Stomach (tissue), 9 donors: Measurements from ENCODE around the gene ICAM2. TPM values are rescaled to one million over a fixed set of nuclear protein-coding genes. Genes with fewer than 3 reads are reported as not detected.

ENCODE experiments used
- DNase-seq, 2 donors: peaks; one replicate each; pipeline versions ENCODE4 v3.0.0 to v3.0.0-alpha.2; 2013 to 2019
- H3K27ac ChIP-seq, 5 donors: fragments of 200-600 bp in 4 of 5; sonication (generic) in 4 of 5; one replicate each; pipeline ENCODE4 v1.5.1; 2013 to 2019; ENCODE audit warnings: mild to moderate bottlenecking in 1 of 5, moderate library complexity in 1 of 5
- H3K27me3 ChIP-seq, 3 donors: fragments of 200-600 bp; sonication (generic); one replicate each; pipeline ENCODE4 v1.5.1; 2017 to 2019; ENCODE audit warnings: mixed run types in 1 of 3
- H3K36me3 ChIP-seq, 4 donors: fragments of 200-600 bp; sonication (generic); 1 replicate in 3 of 4; 2 replicates in 1 of 4; pipeline ENCODE4 v1.5.1; 2016 to 2019
- H3K4me1 ChIP-seq, 4 donors: fragments of 200-600 bp; sonication (generic); one replicate each; pipeline ENCODE4 v1.5.1; 2016 to 2019
- H3K4me3 ChIP-seq, 4 donors: fragments of 200-600 bp; sonication (generic) in 3 of 4; one replicate each; pipeline ENCODE4 v1.5.1; 2016 to 2019; ENCODE audit warnings: mild to moderate bottlenecking in 1 of 4
- H3K9me3 ChIP-seq, 4 donors: fragments of 200-600 bp; sonication (generic); one replicate each; pipeline ENCODE4 v1.5.1; 2016 to 2019
- EP300 ChIP-seq: sonication (generic); formaldehyde crosslinking; IDR thresholded peaks from one replicate; pipeline ENCODE4 v1.6.1; 2017; ENCODE audit warnings: antibody characterized with exemption
- POLR2A ChIP-seq, 4 donors: fragments of 450-650 bp; IDR thresholded peaks; one replicate each; pipeline ENCODE4 v1.6.1; 2016; ENCODE audit warnings: antibody characterized with exemption in 4 of 4, control low read depth in 2 of 4, mild to moderate bottlenecking in 1 of 4, moderate library complexity in 1 of 4
- POLR2AphosphoS5 ChIP-seq, 3 donors: sonication (generic); formaldehyde crosslinking; IDR thresholded peaks; one replicate each; pipeline ENCODE4 v1.6.1; 2016; ENCODE audit warnings: antibody characterized with exemption in 3 of 3
- WGBS, 5 donors: extraction: QIAGEN DNeasy Blood & Tissue Kit in 3 of 5; methylation state at CpG; one replicate each; pipeline versions ENCODE4 v1.1.5 to v1.1.7; 2013 to 2018; 5-methylcytosine and 5-hydroxymethylcytosine counted together
- intact Hi-C: fragments of 100-400 bp; cut with DNase I; formaldehyde crosslinking; loops from one replicate; pipeline ENCODE4 v1.15.1; 2023; ENCODE audit warnings: low total_unique reads
- polyA plus RNA-seq, 3 donors: library from polyadenylated mRNA; stranded (reverse); fragments of 200-250 nt; gene quantifications; one replicate each; pipeline ENCODE4 v1.2.3, GENCODE V29; 2013
- total RNA-seq, 5 donors: library from RNA; depleted of rRNA; stranded (reverse); fragments of >200 nt; gene quantifications; one replicate each; pipeline versions ENCODE4 v1.1.0 to v1.2.3, GENCODE V29; 2014 to 2016
- TF ChIP-seq, protein P1 (sequence below), 7 experiments: fragments of 450-650 bp in 4 of 7; fragments of 200-600 bp in 3 of 7; sonication (generic) in 3 of 7; IDR thresholded peaks; one replicate each; pipeline ENCODE4 v1.5.1; 2016 to 2019; ENCODE audit warnings: antibody characterized with exemption in 7 of 7, control low read depth in 2 of 7, mild to moderate bottlenecking in 1 of 7
- donor health status: healthy with polysubstance abuse.
- donor health status: Bipolar disorder and iron deficiency.
- donor health status: healthy.

ICAM2 gene
- total and polyA plus RNA-seq, 8 donors = 4.7 to 25.3 (median 10.7) TPM; not detected in 2

DNA sequence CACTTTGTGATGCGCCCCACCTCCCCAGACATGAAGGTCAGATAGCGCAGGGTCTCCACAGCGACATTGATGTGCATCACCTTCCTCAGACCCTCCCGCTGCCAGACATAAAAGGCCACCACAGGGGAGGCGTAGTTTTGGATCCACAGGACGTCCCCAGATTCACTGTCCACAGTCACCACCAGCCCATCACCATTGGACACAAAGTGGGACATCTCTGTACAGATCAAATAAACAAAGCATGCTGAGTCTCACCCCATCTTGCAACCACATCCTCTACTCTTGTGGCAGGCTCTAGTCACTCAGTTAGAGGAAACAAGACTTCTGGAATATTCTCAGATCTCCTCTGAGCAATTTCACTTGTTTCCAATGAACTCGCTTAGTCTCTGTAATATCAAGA lies 46.3 kb upstream of the ICAM2 start:
- intact Hi-C loops = no loop called here
- Histone ChIP-seq H3K9me3 (peaks cover 0 to 22% (median 13%) of the 10 kb centered on the region in 4 donors), H3K27me3 (no peaks in the 10 kb centered on the region), H3K4me1 (peaks cover 0 to 33% (median 11%) of the 10 kb centered on the region in 4 donors), H3K4me3 (no peak overlapping the region), H3K36me3 (peaks cover 54 to 99% (median 96%) of the 10 kb centered on the region in 4 donors), H3K27ac (peak overlapping the region; percentile 3 to 42 (median 10))
- DNase-seq = peak in 1 of 2 donors; percentile 48
- WGBS, 5 donors = 85 to 95% (median 90%) methylated on average over 7 of the region's 7 CpGs
- no peak for TF ChIP-seq POLR2A (IDR thresholded peaks at IDR 0.05)

DNA sequence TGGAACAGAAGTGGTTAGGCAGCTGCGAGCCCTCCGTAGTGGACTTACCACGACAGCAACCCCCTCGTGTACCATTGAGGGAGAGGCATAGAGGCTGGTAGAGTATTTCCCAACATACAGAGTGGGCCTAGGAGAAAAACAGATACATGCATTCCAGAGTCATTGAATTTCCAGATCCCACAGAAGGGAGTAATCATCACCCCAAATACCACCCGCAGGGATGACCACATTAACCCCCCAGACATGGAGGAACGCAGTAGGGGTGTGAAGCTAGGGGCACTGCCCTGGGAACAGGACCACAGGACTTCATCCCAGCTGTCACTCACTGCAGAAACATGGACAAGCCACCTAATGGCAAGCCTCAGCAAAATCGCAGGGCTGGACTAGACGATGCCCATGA lies 44.7 kb upstream of the ICAM2 start:
- Histone ChIP-seq H3K4me3 (peak overlapping the region in 1 of 4 donors; percentile 13), H3K9me3 (peaks cover 0 to 18% (median 12%) of the 10 kb centered on the region in 4 donors), H3K27ac (peak overlapping the region; percentile 14 to 78 (median 73)), H3K27me3 (no peaks in the 10 kb centered on the region), H3K36me3 (peaks cover 46 to 99% (median 93%) of the 10 kb centered on the region in 4 donors), H3K4me1 (peaks cover 0 to 48% (median 11%) of the 10 kb centered on the region in 4 donors)
- no peak for DNase-seq
- intact Hi-C loops = no loop called here
- no peak for TF ChIP-seq POLR2AphosphoS5 (IDR thresholded peaks at IDR 0.05)
- TF ChIP-seq, protein P1, sequence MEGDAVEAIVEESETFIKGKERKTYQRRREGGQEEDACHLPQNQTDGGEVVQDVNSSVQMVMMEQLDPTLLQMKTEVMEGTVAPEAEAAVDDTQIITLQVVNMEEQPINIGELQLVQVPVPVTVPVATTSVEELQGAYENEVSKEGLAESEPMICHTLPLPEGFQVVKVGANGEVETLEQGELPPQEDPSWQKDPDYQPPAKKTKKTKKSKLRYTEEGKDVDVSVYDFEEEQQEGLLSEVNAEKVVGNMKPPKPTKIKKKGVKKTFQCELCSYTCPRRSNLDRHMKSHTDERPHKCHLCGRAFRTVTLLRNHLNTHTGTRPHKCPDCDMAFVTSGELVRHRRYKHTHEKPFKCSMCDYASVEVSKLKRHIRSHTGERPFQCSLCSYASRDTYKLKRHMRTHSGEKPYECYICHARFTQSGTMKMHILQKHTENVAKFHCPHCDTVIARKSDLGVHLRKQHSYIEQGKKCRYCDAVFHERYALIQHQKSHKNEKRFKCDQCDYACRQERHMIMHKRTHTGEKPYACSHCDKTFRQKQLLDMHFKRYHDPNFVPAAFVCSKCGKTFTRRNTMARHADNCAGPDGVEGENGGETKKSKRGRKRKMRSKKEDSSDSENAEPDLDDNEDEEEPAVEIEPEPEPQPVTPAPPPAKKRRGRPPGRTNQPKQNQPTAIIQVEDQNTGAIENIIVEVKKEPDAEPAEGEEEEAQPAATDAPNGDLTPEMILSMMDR (IDR thresholded peaks at IDR 0.05) = no peak
- TF ChIP-seq EP300 = no peak
- TF ChIP-seq POLR2A (IDR thresholded peaks at IDR 0.05) = no peak
- 79 to 94% (median 90%) methylated on average over 8 of the region's 8 CpGs for WGBS, 5 donors

DNA sequence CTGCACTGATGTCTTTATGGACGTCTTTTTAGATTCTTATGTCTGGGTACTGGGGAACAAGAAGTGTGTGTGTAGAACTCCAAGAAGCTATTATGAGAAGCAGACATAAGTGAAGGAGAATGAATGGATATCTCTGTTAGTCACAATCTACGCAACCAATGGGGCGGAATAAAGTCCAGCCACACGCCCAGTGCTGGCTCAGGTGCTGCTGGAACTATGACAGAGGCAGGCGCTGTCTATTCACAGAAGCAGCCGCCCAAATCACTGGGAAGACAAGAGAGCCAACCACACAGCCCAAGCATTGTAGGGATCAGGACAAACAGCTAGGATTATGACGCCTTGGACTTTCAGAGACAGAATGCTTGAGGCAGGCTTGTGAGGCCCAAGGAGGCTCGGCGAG lies 43.9 kb upstream of the ICAM2 start:
- Histone ChIP-seq H3K36me3 (peaks cover 44 to 99% (median 93%) of the 10 kb centered on the region in 4 donors), H3K27ac (peak overlapping the region; percentile 70 to 84 (median 77)), H3K27me3 (no peaks in the 10 kb centered on the region), H3K9me3 (peaks cover 0 to 9% (median 6%) of the 10 kb centered on the region in 4 donors), H3K4me3 (no peak overlapping the region), H3K4me1 (peaks cover 0 to 51% (median 11%) of the 10 kb centered on the region in 4 donors)
- TF ChIP-seq POLR2A (IDR thresholded peaks at IDR 0.05) (no peak), POLR2AphosphoS5 (IDR thresholded peaks at IDR 0.05) (peak in 2 of 3 donors; percentile 35 to 58)
- 33 to 61% (median 59%) methylated on average over 9 of the region's 9 CpGs for WGBS, 5 donors
- peak; percentile 78 to 80 for DNase-seq
- intact Hi-C loops = no loop called here

DNA sequence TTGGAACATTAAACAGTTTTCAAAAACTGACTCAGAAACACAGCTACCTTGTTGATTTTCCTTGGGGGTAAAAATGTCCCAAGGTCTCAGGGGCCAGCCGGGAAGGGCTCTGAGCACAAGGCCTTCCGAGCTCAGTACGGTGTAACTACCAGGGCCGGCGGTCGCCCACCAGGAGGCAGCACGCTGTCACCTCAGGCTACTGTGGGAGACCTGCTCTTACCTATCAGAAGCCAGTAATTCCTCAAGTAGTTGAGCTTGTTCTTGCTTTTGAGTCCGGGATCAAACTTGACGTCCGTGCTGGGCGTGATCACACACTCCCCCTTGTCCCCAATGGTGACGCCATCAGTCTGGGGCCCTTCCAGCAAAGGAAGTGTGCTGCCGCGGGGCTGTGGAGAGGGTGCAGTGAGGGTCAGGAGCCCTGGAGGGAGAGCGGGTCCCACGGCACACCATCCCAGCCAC lies 43.4 kb upstream of the ICAM2 start:
- H3K4me3 ChIP-seq = no peak overlapping the region
- no peak for TF ChIP-seq POLR2A (IDR thresholded peaks at IDR 0.05)
- peak in 2 of 3 donors; percentile 32 to 68 for TF ChIP-seq POLR2AphosphoS5 (IDR thresholded peaks at IDR 0.05)
- TF ChIP-seq, protein P1 (IDR thresholded peaks at IDR 0.05) = peak in 5 of 7 experiments; percentile 49 to 82 (median 65)
- TF ChIP-seq EP300 = no peak
- peak overlapping the region; percentile 70 to 84 (median 77) for H3K27ac ChIP-seq
- peaks cover 0 to 51% (median 11%) of the 10 kb centered on the region in 4 donors for H3K4me1 ChIP-seq
- intact Hi-C loops = no loop called here
- no peaks in the 10 kb centered on the region for H3K27me3 ChIP-seq
- 21 to 44% (median 24%) methylated on average over 16 of the region's 16 CpGs for WGBS, 5 donors
- peaks cover 0 to 4% (median under 1%) of the 10 kb centered on the region in 4 donors for H3K9me3 ChIP-seq
- peak; percentile 85 to 94 for DNase-seq
- H3K36me3 ChIP-seq = peaks cover 42 to 99% (median 93%) of the 10 kb centered on the region in 4 donors

DNA sequence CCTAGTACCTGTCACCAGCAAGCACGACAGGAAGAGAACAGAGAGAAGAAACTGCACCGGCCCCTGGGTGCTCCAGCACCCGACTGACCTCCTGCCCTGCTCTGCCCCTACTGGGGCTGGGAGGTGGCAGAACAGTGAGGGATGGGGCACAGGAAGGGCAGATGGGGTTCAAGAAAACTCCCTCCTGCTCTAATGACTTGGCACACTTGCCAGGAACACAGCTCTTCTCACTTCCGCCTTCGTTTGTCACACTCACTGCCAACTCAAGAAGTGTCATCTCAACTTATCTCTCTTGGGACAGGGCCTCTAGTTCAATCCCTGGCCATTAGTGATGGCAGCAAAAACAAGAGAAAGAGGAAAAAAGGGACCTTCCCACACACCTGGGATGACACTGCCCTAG lies 42.7 kb upstream of the ICAM2 start:
- Histone ChIP-seq H3K27me3 (no peaks in the 10 kb centered on the region), H3K36me3 (peaks cover 37 to 99% (median 93%) of the 10 kb centered on the region in 4 donors), H3K9me3 (no peaks in the 10 kb centered on the region), H3K27ac (peak overlapping the region in 4 of 5 donors; percentile 70 to 78 (median 75)), H3K4me1 (peaks cover 0 to 51% (median 11%) of the 10 kb centered on the region in 4 donors), H3K4me3 (no peak overlapping the region)
- intact Hi-C loops = no loop called here
- 52 to 75% (median 63%) methylated on average over 5 of the region's 5 CpGs for WGBS, 5 donors
- TF ChIP-seq POLR2A (IDR thresholded peaks at IDR 0.05) (no peak), POLR2AphosphoS5 (IDR thresholded peaks at IDR 0.05) (no peak), EP300 (no peak)
- TF ChIP-seq, protein P1 (IDR thresholded peaks at IDR 0.05) = no peak
- no peak for DNase-seq
